HG02970 (cell line): ENCODE data around the gene LMCD1.

Experiments used
- ATAC-seq: cut with Tn5 transposase; IDR thresholded peaks from one replicate; pipeline ENCODE4 v1.9.1; 2021; ENCODE audit warnings: mild to moderate bottlenecking, moderate library complexity, moderate number of reproducible peaks; ENCODE audit not compliant: unreplicated experiment, low FRiP score

Gene LMCD1, protein sequence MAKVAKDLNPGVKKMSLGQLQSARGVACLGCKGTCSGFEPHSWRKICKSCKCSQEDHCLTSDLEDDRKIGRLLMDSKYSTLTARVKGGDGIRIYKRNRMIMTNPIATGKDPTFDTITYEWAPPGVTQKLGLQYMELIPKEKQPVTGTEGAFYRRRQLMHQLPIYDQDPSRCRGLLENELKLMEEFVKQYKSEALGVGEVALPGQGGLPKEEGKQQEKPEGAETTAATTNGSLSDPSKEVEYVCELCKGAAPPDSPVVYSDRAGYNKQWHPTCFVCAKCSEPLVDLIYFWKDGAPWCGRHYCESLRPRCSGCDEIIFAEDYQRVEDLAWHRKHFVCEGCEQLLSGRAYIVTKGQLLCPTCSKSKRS

DNA sequence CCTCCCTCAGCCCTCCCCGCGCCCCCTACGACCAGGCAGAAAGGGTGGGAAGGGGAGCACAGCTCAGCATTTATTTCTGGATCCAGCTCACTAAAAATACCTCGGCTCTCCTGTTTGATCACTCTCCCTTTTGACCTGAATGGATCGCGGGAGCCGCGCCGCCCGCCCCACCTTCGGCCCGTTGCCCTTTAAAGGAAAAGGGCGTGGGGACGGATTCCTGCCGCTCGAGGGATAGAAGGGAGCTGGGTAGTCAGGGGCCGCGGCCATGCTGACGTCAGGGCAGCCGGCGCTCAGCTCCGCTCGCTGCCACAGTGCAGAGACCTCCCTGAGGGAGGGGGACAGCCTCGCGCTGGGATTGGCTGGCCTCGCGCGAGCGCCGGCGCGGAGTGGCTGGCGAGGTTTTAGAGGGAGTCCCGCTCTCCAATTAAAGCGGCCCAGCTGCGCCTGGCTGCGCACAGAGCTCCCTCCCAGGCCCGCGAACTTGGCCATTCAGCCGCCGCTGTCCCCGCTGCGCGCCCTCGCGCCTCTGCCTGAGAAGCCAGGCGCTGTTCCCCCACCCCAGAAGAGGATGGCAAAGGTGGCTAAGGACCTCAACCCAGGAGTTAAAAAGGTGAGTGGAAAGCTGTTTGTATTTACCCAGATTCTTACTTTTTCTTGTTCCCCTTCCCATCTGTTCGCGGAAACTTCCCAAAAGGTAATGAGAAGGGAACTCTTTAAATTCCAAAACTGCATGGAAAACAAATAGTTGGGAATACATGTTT lies at the start of gene LMCD1:
Gene LMCD1 (plus strand): TSS at position 453 of the 761 bp plus-strand sequence. CDS start 116 bp downstream, at position 569.
- peak; percentile 98 for ATAC-seq

DNA sequence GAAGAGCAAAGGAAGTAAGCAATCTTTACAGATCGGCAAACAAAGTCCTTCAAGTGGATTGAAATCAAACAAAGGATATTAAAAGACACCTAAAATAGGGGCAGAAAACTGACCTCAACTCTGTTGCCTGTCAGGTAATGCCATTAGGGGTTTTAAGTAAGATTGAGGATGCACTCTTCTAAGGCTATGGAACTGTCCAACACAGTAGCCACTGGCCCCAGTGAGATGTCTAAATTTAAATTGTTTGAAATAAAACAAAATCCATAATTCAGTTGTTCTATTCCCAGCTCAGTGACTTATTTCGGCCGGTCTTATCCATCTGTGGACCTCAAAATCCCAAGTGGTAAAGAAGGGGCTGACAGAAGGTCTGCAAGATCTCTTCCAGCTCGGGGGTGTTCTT lies 49.5 kb upstream of the LMCD1 start:
- ATAC-seq = no peak

DNA sequence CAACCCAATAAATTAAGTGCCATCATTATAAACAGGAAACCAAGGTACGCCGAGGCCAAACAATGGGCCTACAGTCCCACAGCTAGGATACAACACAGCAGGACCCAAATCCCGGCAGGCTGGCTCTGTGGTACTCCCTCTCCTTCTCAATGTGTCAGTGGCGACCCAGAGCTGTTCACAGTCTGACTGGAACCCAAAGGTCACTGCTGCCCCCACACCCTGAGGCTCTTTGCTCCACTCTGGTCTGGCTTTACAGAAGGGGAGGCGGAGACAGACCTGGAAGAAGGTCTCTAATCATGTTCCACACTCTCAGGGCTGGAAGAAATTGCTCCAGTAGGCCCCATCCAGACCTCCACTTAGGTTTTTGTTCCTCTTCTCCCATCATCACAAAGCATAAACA lies 48.5 kb upstream of the LMCD1 start:
- ATAC-seq = no peak

DNA sequence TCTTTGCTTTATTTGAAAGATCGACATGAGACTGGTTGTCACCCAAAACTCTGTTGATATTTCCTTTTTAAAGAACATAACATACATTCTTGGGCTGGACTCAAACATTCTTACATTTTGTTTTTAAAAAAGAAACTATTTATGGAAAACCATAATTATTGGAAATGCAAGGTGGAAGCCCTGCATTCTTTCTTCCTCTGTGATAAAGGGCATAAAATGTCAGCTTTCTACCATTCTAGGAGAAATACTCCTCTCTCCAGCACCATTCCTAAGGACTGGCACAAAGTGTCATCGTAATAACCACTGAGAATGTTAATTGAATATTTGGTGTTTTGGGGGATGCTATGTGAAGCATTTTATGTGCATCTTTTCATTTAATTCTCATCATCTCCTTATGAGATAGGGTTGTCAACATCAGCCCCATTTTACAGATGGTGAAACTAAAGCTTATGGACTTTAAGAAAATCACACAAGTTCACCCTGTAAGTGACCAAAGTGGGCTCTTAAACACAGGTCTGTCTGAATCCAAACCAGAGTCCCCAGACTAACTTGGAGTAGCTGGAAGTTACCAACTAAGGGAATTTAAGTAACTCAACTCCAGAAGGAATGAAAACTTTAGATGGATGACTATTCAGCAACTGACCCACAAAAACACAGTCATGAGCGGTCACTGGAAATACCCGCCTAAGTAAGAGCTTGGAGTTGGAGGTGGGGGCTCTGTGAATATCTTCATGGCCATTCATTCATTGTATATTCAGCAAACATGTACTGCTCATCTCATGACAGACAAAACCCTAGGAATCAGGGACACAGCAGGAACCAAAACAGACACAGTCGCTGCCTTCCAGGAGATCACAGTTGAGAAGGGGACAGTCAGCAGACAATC lies 45.9 kb upstream of the LMCD1 start:
- no peak for ATAC-seq

DNA sequence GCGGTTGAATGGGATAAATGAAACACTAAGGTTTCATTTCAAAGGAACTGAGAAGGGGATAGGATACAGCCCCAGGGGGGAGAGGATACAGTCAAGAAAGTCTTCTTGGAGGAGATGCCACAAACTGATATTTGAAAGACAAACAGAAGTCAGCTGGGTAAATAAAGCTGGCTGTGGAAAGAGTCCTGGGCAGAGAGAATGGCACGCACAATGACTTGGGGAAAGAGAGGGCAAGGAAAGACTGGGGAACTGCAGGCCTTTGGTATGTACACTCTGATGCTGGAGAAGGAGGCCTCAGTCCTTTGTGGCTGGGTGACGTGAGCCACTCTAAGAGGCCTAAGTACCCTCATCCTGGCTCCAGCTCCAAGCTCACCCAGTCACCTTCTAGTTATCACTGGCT lies 45.2 kb upstream of the LMCD1 start:
- no peak for ATAC-seq

DNA sequence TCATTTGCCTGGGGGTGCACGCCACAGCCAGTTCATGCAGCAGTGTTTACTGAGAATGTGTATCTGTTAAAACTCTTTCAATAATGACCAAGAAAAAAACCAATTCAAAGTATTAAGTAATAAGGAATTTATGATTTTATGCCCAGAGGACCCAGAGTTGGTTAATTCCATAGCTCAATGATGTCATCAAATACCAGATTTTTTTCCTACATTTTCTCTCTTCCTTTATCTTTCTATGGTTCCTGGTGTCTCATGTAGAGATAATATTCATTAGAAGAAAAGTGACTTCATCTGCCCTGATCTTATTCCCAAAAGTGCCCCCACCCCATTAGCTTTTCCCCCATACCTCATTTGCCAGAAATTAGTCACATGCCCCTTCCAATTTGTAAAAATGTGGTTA lies 44.6 kb upstream of the LMCD1 start:
- ATAC-seq = no peak

DNA sequence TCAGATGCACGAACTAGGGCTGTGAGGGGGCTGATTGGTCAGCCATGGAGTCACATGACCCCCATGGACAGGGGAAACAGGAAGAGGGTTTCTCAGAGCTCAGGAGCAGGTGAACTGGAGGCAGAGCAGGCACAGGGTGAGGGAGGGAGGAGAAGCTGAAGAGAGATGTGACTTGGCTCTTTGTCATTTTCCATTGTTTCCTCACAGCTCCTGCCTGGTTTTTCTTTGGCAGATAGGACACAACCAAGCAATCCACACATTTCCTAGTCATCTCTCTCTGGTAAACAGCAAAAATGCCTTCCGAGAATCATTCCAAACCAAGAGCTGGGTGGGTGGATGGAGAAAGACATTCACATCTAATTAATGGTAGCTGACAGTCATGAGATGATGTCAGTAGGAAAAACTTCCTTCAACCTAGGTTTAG lies 43.4 kb upstream of the LMCD1 start:
- ATAC-seq = no peak

DNA sequence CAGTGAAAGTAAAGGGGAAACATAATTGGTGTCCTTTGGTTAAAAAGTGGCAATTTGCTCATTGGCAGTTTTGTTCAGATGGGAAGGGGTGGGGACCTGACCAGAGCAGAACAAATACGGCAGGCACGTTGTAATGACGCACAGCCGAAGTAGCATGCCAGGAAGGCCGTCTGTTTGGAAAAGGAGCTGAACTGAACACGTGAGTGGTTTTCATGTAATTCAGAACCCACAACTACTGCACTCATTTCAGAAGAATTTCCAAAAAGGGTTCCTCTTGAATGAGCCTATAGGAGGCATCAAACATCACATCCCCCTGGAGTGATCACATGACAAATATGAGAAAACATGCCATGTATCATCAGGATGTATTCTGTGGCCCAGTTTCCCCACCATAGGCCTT lies 42.9 kb upstream of the LMCD1 start:
- ATAC-seq = no peak

DNA sequence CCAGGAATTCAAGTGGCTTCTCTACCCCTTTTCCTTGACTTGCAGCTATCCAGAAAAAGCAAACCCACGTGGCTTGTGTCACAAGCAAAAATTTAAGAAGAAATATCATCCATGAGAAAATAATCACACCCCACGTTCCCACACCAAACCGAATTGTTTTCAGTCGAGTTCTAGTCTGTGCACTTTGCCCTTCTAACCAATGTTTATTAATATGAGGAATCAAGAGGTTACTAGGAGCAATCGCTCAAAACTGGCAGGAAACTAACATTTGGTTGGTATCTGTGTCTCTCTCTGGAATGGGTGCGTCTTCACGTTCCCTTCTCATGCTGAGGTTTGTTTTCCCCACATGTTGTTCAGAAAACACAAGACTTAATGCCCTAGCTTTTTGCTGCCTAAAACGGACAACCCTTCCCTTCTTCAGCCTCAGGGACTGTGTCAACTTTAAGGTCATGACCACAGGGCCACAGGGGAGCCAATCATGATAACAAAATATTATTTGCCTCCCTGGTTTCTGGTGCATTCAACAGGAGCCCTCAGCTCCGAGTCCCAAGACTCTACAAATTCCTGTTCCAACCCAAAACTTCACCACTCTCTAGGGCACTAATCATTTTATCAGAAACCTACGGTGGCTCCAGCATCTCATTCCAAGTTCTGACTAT lies 41.4 kb upstream of the LMCD1 start:
- no peak for ATAC-seq

DNA sequence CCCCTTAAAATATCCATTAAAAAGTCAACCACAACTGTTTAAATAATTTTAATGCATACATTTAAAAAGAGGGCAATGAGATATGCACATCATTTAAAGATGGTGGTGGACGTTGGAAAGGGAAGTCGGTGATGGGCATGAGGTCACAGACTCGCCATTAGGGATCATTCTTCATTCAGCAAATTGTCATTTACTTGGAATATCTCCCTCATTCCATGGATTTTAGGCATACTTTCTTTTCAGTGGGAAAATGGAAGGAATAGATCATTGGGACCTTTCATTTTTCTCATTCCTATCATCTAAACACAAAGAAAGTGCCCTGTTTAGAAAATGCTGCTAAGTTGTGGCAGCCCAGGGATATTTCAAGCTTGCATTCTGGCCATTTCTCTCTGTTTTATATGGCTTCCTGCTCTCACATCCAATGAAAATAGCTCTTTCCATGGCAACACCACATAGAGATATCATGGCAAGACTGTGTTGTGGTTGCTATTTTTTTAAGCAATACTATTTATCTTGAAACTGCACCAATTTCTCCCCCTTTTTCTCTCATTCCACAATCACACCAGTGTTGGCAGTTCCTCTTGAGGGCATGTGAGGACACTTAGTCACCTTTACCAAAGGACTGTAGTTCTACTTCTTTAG lies 40.7 kb upstream of the LMCD1 start:
- ATAC-seq = no peak

DNA sequence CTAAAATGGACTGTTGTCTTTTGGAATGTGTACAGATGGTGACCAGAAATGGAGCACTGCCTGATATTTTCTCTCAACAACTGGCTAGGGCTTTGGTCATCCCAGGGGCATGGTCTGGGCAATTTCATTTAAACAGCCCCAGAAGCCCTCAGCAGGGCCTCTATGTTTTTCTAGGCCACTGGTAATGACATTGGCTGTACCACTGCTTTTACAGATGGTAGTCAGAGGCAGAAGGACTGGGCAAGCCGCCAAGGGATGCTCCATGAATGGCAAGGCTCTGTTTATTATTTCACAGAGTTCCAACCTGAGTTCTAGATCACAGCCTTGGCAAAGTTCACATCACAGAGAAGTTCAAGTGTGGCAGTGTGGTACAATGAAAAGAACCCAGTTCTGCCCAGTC lies 37.0 kb upstream of the LMCD1 start:
- no peak for ATAC-seq

DNA sequence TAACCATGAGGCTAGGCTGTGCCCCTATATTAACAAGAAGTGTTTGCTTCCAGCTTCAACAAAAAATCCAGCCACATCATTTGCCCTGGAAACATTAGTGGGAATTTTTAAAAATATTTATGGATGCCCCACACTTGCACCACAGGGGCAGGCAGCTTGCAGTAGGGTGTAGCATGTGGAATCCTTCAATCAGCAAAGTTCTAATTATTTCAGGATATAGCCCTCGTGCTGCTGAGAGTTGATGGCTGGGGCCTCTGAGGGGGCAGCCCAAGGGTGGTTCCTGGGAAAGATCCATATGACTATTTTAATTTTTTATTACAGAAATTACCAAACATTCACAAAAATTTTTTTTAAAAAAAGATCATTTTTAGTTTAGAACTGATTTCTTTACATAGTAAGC lies 35.1 kb upstream of the LMCD1 start:
- ATAC-seq = no peak

DNA sequence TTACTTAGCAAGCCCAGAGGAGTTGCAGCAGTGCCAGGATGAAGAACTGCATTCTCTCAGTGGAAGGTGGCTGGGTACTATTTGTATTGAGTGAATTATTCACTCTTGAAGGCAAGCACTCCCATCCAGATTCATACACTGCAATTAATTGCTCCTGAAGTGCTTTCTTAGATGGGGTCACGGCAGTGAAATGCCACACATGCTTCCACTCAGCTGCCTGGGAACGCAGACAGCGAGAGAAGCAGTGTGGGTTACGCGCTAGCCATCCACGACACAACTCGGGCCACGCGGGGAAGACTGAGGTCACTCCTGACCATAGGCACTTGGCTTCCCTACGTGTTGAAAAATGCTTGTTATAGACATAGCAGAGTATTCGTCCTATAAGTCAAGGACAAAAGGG lies 30.8 kb upstream of the LMCD1 start:
- no peak for ATAC-seq

DNA sequence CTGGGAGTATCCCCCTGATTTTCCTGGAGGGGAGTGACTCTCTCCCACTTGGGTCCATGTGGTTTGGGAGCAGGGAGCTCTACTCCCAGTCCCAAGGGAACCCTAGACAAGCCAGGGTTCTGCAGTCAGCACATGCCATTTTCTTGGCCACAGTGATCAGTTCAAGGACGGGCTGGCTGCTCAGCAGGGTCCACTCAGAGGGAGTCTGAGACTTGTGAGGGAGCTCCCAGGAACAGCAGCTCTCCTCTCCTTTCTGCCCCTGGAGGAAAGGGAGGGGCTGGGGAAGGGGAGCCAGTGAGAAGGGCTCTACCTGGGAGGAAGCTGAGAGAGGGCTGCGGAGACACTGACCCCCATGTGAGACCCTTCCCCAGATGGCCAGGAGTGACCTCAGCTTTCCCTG lies 29.1 kb upstream of the LMCD1 start:
- no peak for ATAC-seq

DNA sequence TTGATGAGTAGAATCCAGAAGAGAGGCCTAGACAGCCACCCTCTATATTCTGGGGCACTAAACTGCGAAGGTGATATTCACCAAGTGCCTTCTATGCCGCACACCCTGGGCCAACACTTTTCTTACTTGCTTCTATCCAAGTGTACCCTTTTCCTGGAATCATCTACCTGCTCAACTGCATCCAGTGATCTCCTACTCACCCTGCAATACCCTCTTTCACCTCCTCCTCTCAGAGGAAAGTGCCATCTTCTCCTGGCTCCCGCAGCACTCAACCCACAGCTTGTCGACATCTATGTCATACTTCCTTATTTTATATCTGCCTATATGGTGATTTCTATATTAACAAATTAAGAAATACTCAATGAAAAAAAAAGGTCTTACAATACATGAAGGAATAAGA lies 28.6 kb upstream of the LMCD1 start:
- no peak for ATAC-seq

DNA sequence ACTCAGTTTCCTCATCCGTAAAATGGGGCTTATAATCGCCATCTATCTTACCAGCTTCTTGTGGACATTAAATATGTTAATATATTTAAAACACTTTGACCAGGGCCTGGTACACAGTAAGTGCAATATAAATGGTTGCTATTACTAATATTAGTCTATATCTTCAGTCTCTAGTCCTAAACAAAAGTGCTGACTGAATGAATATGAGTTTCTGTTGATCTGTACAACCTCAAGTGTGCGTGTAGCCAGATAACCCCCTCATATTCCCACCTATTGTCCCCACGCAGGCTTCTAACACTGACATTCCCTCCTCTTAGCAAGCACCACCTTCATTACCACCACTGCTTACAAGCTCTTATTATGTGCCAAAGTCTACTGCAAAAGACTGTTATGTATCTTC lies 27.6 kb upstream of the LMCD1 start:
- no peak for ATAC-seq

DNA sequence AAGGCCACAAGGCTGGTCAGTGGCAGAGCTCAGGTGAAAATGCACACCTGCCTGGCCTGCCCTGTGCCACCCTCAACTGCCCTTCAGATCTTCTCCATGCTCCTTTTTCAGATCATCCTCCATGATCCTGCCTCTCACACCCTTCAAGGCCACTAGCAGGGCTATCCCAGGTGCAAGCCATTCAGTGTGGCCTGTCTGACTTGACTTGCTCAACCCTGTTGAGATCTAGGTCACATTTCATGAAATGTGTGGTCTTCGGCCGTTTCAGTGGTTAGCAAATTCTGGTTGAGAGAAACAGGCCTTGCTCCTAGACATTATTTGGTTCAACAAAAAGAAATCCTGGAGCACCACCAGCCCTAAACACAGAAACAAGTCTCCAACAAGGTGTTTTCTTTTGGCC lies 26.6 kb upstream of the LMCD1 start:
- no peak for ATAC-seq

DNA sequence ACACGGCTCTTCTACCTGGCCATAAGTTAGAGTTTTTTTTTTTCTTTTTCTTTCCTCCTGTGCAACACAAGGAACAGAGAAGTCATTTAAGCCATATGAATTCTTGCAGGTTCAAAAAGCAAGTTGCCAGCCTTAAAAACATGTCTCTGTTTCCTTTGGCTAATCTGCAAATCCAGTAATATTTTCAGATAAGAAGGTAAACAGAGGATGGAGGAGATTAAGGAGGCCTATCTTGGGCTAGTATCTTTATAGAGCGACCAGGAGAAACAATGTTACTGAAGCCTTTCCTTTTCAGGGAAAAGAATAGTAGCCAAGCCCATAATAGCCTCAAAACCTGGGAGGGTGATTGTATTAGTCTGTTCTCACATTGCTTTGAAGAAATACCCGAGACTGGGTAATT lies 20.9 kb upstream of the LMCD1 start:
- no peak for ATAC-seq

DNA sequence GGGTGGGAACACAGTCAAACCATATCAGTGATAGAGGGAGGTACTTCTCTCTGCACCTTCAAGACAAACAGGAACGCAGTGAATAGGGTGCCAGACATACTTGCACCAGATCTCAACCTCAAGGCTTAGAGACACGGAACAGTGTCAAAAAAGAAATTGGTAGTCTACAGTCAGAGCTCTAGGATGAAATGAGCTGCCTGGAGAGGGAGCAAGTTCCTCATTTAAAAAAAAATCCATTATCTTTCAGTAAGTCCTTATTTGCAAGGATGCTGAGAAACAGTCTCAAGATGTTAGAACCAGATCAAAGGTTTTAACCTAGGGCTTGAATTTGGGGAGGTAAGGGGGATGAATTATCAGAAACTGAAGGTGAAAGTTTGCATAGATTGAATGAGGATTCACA lies 20.2 kb upstream of the LMCD1 start:
- no peak for ATAC-seq

DNA sequence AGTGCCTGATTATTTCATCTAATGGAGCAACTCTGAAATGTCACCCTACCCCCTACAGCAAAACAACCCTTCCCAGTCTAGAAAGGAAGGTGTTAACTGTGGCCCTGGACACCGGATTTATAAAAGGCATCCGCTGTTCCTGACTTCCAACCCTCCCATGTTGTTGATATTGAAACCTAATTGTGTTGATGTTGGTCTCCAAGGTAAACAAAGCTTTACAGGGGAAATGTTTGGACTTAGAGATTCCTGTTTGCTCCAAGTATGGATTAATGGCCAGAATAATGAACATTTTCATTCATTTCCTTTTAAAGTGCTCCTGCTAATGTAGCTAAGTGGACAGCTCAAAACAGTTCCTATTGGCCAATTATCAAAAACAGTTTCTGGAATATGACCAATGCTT lies 19.4 kb upstream of the LMCD1 start:
- ATAC-seq = no peak
